Adrenal gland (tissue), 5 donors: Measurements from ENCODE around the gene MIGA2.

Experiments used
- CTCF ChIP-seq, 6 experiments: fragments of 450-650 bp in 4 of 6; fragments of 200-600 bp in 2 of 6; sonication (generic) in 1 of 6; IDR thresholded peaks; 1 replicate in 5 of 6; 2 replicates in 1 of 6; pipeline versions ENCODE4 v1.5.1 to v1.8.0; 2016 to 2021; ENCODE audit warnings: antibody characterized with exemption in 6 of 6, mild to moderate bottlenecking in 2 of 6, moderate library complexity in 1 of 6
- POLR2A ChIP-seq, 2 donors: fragments of 450-650 bp; IDR thresholded peaks; one replicate each; pipeline ENCODE4 v1.6.1; 2017; ENCODE audit warnings: antibody characterized with exemption in 2 of 2, mild to moderate bottlenecking in 2 of 2, moderate library complexity in 1 of 2
- donor health status: DM: no; HTN: no; CAD: no.

GRCh38 chr9:129074106-129074505 lies 37.7 kb downstream of the MIGA2 start:
- TF ChIP-seq CTCF (IDR thresholded peaks at IDR 0.05): no peak
- TF ChIP-seq POLR2A (IDR thresholded peaks at IDR 0.05): no peak
